ENCODE data around the gene PTPN1. TPM values are rescaled to one million over a fixed set of nuclear protein-coding genes. Genes with fewer than 3 reads are reported as not detected.

PTPN1 gene
- total RNA-seq: 10 to 100 TPM; 79.0 to 92.8 TPM

GRCh38 chr20:50509923-50510705, at the start of gene PTPN1:
Gene PTPN1, plus strand, starts transcription at chr20:50510383. Its CDS starts 145 bp downstream, at chr20:50510528.
- Mint-ChIP-seq H3K4me1 (peaks cover 47% of the 10 kb centered on the region), H3K27ac (peak within 1 kb of the TSS; percentile 92), H3K36me3 (ENCODE audit: low read depth) (peaks cover 31% of the 10 kb centered on the region), H3K27me3 (no peaks in the 10 kb centered on the region), H3K9me3 (ENCODE audit: low read depth) (no peaks in the 10 kb centered on the region), H3K4me3 (peak within 1 kb of the TSS; percentile 99)
- peak; percentile 99 for DNase-seq
- intact Hi-C loops (cut with DNase I, micrococcal nuclease): loop anchor here (1.0 to 10.0 kb wide), 13 partner anchors 8 to 1233 kb away; partner anchors contain the start of genes CEBPB (in 1 of the 2), PARD6B (in 1 of the 2), SLC9A8 (in 1 of the 2) and UBE2V1 (in 1 of the 2)
- ChIA-PET POLR2A (interaction anchor here (0.6 to 1.9 kb wide), 5 partner anchors 22 to 51 kb away, joined by 3 to 7 read pairs (median 5); no protein-coding TSS in a partner anchor), CTCF (interaction anchor here (0.6 to 4.8 kb wide), 13 partner anchors 14 to 320 kb away, joined by 3 to 29 read pairs (median 4); partner anchors contain the start of gene CEBPB)
- ATAC-seq: peak; percentile 93

GRCh38 chr20:50460608-50461267, 49.4 kb upstream of the PTPN1 start:
- intact Hi-C loops (cut with DNase I, micrococcal nuclease): loop anchor here (1.0 to 10.0 kb wide), 8 partner anchors 117 to 478 kb away; partner anchors contain the start of genes CEBPB (in 2 of the 2) and SNAI1 (in 2 of the 2)
- Mint-ChIP-seq H3K9me3 (ENCODE audit: low read depth) (no peaks in the 10 kb centered on the region), H3K36me3 (ENCODE audit: low read depth) (no peaks in the 10 kb centered on the region), H3K27ac (no peak overlapping the region), H3K4me3 (no peak overlapping the region), H3K27me3 (peaks cover 6% of the 10 kb centered on the region), H3K4me1 (peaks cover 8% of the 10 kb centered on the region)
- ChIA-PET CTCF (interaction anchor here (0.6 to 11.7 kb wide), 2 partner anchors 61 to 274 kb away, joined by 3 to 158 read pairs; partner anchors contain the start of gene CEBPB), POLR2A (no interaction called here)
- DNase-seq: peak; percentile 91
- ATAC-seq: peak; percentile 90

GRCh38 chr20:50462093-50462690, 48.0 kb upstream of the PTPN1 start:
- no peak overlapping the region for H3K4me3 Mint-ChIP-seq
- no peak overlapping the region for H3K27ac Mint-ChIP-seq
- no peaks in the 10 kb centered on the region for H3K36me3 Mint-ChIP-seq (ENCODE audit: low read depth)
- ChIA-PET POLR2A (no interaction called here), CTCF (interaction anchor here (0.8 to 11.7 kb wide), 11 partner anchors 10 to 285 kb away, joined by 3 to 158 read pairs (median 4); partner anchors contain the start of gene CEBPB)
- no peak for DNase-seq
- no peak for ATAC-seq
- H3K9me3 Mint-ChIP-seq (ENCODE audit: low read depth): no peaks in the 10 kb centered on the region
- intact Hi-C loops (cut with DNase I, micrococcal nuclease): loop anchor here (5.0 to 10.0 kb wide), 5 partner anchors 115 to 480 kb away; partner anchors contain the start of gene SNAI1 (in 2 of the 2)
- peaks cover 6% of the 10 kb centered on the region for H3K27me3 Mint-ChIP-seq
- H3K4me1 Mint-ChIP-seq: peaks cover 8% of the 10 kb centered on the region

DNA sequence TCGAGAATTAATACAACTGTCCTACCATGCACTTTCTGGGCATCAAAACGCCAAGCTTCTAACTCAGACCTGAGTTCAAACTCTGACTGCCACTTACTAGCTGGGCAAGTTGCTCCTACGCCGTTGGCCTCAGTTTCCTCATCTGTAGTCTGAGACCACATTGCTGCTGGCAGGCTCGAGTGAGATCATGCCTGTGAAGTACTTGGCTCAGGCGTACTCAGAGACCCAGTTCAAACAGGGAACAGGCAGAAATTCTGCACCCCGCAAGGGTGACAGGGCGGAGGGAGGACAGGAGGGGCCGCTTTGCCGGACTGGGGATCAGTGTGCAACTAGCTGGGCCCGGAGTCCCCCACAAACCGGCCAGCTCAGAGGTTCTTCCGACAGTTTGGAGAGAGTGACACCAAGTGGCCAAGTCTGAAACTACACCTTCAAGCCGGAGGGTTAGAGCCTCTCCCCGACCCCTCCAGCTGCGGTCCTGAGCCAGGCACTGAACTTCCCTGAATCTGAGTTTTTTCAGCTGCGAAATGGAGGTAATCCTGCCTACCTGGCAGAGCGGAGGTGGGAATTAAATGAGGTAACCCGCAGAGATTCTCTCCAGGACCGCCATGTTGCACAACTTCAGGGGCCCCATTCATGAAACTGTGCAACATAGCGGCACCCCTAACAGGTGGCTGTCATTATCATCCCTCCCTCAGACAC, 46.0 kb upstream of the PTPN1 start:
- Mint-ChIP-seq H3K9me3 (ENCODE audit: low read depth) (no peaks in the 10 kb centered on the region), H3K4me3 (no peak overlapping the region), H3K27me3 (peaks cover 3% of the 10 kb centered on the region), H3K4me1 (peaks cover 11% of the 10 kb centered on the region), H3K36me3 (ENCODE audit: low read depth) (no peaks in the 10 kb centered on the region), H3K27ac (peak overlapping the region; percentile 25)
- ATAC-seq: peak; percentile 81
- peak; percentile 68 for DNase-seq
- intact Hi-C loops (cut with DNase I, micrococcal nuclease): loop anchor here (1.0 to 10.0 kb wide), 7 partner anchors 113 to 482 kb away; partner anchors contain the start of genes SNAI1 (in 2 of the 2) and CEBPB (in 1 of the 2)
- ChIA-PET CTCF (interaction anchor here (0.6 to 11.7 kb wide), 33 partner anchors 9 to 916 kb away, joined by 3 to 158 read pairs (median 4); partner anchors contain the start of genes CEBPB and PTPN1), POLR2A (no interaction called here)

GRCh38 chr20:50464725-50465650, 45.2 kb upstream of the PTPN1 start:
- no peak for ATAC-seq
- DNase-seq: no peak
- ChIA-PET POLR2A (interaction anchor here (0.6 kb wide), 1 partner anchor 276 kb away, joined by 3 read pairs; no protein-coding TSS in a partner anchor), CTCF (interaction anchor here (0.6 to 11.7 kb wide), 32 partner anchors 10 to 915 kb away, joined by 3 to 158 read pairs (median 4); partner anchors contain the start of genes CEBPB and PTPN1)
- H3K4me1 Mint-ChIP-seq: peaks cover 11% of the 10 kb centered on the region
- no peaks in the 10 kb centered on the region for H3K36me3 Mint-ChIP-seq (ENCODE audit: low read depth)
- no peaks in the 10 kb centered on the region for H3K27me3 Mint-ChIP-seq
- no peak overlapping the region for H3K4me3 Mint-ChIP-seq
- H3K27ac Mint-ChIP-seq: no peak overlapping the region
- H3K9me3 Mint-ChIP-seq (ENCODE audit: low read depth): no peaks in the 10 kb centered on the region
- intact Hi-C loops (cut with DNase I, micrococcal nuclease): loop anchor here (1.0 to 10.0 kb wide), 8 partner anchors 112 to 483 kb away; partner anchors contain the start of genes SNAI1 (in 2 of the 2), CEBPB (in 1 of the 2) and UBE2V1 (in 1 of the 2)

- Mint-ChIP-seq H3K36me3 (ENCODE audit: low read depth) (no peaks in the 10 kb centered on the region), H3K27me3 (no peaks in the 10 kb centered on the region), H3K27ac (no peak overlapping the region), H3K4me3 (no peak overlapping the region), H3K4me1 (peaks cover 17% of the 10 kb centered on the region), H3K9me3 (ENCODE audit: low read depth) (no peaks in the 10 kb centered on the region)
- CTCF ChIA-PET: interaction anchor here (0.9 to 11.7 kb wide), 5 partner anchors 39 to 280 kb away, joined by 3 to 158 read pairs (median 5); partner anchors contain the start of gene CEBPB
- intact Hi-C loops (cut with DNase I, micrococcal nuclease): loop anchor here in 1 of 2 experiments (5.0 to 10.0 kb wide), 2 partner anchors 355 to 482 kb away; partner anchors contain the start of genes SNAI1 and UBE2V1
- DNase-seq (no peak), ATAC-seq (no peak)
- POLR2A ChIA-PET: no interaction called here
Measured at GRCh38 chr20:50467174-50467573, 43.0 kb upstream of the PTPN1 start.

GRCh38 chr20:50467718-50468356, 42.3 kb upstream of the PTPN1 start:
- no peak overlapping the region for H3K27ac Mint-ChIP-seq
- peak; percentile 61 for DNase-seq
- H3K36me3 Mint-ChIP-seq (ENCODE audit: low read depth): no peaks in the 10 kb centered on the region
- intact Hi-C loops (cut with DNase I, micrococcal nuclease): loop anchor here in 1 of 2 experiments (5.0 to 10.0 kb wide), 2 partner anchors 356 to 483 kb away; partner anchors contain the start of genes SNAI1 and UBE2V1
- H3K4me3 Mint-ChIP-seq: no peak overlapping the region
- peaks cover 18% of the 10 kb centered on the region for H3K4me1 Mint-ChIP-seq
- POLR2A ChIA-PET: no interaction called here
- H3K9me3 Mint-ChIP-seq (ENCODE audit: low read depth): no peaks in the 10 kb centered on the region
- CTCF ChIA-PET: interaction anchor here (0.8 to 11.7 kb wide), 6 partner anchors 45 to 281 kb away, joined by 3 to 158 read pairs (median 5); partner anchors contain the start of gene CEBPB
- peak; percentile 66 for ATAC-seq
- no peaks in the 10 kb centered on the region for H3K27me3 Mint-ChIP-seq

DNA sequence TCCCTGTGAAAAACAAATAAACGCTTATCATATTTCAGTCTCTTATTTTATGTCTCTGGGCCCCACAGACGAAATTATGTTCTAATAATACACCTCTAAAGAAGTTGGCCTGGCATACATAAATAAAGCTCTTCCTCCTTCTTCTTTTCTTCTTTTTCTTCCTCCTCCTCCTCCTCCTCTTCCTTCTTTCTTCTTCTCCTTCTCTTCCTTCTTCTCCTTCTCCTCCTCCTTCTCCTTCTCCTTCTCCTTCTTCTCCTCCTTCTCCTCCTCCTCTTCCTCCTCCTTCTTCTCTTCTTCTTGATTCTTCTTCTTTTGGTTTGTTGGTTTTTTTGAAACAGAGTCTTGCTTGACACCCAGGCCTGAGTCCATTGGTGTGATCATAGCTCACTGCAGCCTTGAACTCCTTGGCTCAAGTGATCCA, 41.8 kb upstream of the PTPN1 start:
- no peaks in the 10 kb centered on the region for H3K27me3 Mint-ChIP-seq
- H3K36me3 Mint-ChIP-seq (ENCODE audit: low read depth): no peaks in the 10 kb centered on the region
- peaks cover 23% of the 10 kb centered on the region for H3K4me1 Mint-ChIP-seq
- DNase-seq (no peak), ATAC-seq (no peak)
- ChIA-PET POLR2A (no interaction called here), CTCF (interaction anchor here (0.7 to 11.7 kb wide), 8 partner anchors 45 to 281 kb away, joined by 3 to 158 read pairs (median 4); partner anchors contain the start of gene CEBPB)
- intact Hi-C loops (cut with DNase I, micrococcal nuclease): loop anchor here in 1 of 2 experiments (5.0 to 10.0 kb wide), 2 partner anchors 356 to 484 kb away; partner anchors contain the start of genes SNAI1 and UBE2V1
- H3K27ac Mint-ChIP-seq: no peak overlapping the region
- no peaks in the 10 kb centered on the region for H3K9me3 Mint-ChIP-seq (ENCODE audit: low read depth)
- no peak overlapping the region for H3K4me3 Mint-ChIP-seq

Data from activated CD4-positive, alpha-beta T cell treated with anti-CD3 and anti-CD28 coated beads for 36 hours (primary cell).